Keratinocyte (primary cell): Measurements from ENCODE around the gene CYP26C1.

Experiments used
- CTCF ChIP-seq, 3 experiments: IDR thresholded peaks in 1 of 3; conservative IDR thresholded peaks in 1 of 3; optimal IDR thresholded peaks in 1 of 3; 2 replicates in 2 of 3; 3 replicates in 1 of 3; pipeline versions ENCODE3 to v1.5.1; 2011; ENCODE audit warnings: low read length in 3 of 3, mild to moderate bottlenecking in 3 of 3, moderate library complexity in 2 of 3, control low read depth in 1 of 3, inconsistent platforms in 1 of 3; ENCODE audit not compliant: insufficient read depth in 2 of 3; ENCODE audit errors: extremely low read depth in 1 of 3
- EZH2 ChIP-seq: IDR thresholded peaks from one replicate; pipeline ENCODE4 v1.6.1; 2012; ENCODE audit warnings: inconsistent platforms, mild to moderate bottlenecking, low read length, moderate library complexity

GRCh38 chr10:93081318-93081717, 20.7 kb downstream of the CYP26C1 start:
- no peak for TF ChIP-seq CTCF (optimal IDR thresholded peaks at IDR 0.05 in 1 of 3, IDR thresholded peaks at IDR 0.05 in 1 of 3, conservative IDR thresholded peaks at IDR 0.05 in 1 of 3; ENCODE audit: extremely low read depth in 1 of 3, insufficient read depth in 2 of 3, low read length in 3 of 3)
- TF ChIP-seq EZH2: no peak
